ENCODE data around the gene KIF13A. TPM values are rescaled to one million over a fixed set of nuclear protein-coding genes. Genes with fewer than 3 reads are reported as not detected.
A peak's percentile ranks its signal among the peaks of the same experiment; 100 is the strongest.

KIF13A gene
- polyA plus RNA-seq, 1 experiment = 57.7 TPM

DNA sequence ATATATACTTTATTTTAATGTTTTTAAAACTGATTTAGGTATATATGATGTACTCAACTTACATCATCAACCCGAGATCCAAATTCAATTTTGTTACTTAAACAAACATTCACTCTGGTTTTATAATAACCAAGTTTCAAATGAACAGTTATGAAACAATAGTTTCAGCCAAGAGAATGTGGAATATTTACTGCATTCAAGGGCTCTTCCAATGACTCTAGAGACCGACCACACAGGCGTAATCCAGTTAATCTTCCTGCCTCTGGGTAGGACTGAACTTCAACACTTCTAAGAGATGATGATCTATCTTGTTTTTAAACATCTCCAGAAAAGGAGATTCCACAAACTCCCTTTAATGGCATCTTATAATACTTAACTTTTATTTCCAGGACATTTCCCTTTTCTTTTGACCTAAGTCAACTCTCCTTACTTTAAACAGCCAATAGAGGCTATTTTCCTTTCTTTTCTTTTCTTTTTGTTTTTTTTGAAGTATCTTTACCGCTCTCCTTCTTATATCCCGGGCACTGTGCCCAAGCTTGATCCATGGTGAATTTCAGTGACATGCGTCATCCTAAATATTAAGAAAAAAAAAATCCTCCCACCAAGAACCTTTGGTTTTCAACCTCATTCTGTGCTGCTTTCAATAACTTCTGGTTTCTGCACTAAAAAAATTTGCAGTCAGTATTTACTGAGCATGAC is 110.1 kb downstream of the KIF13A start:
- Histone ChIP-seq H3K27me3 (ENCODE audit: control insufficient read depth, insufficient read depth, low read length) (no peaks in the 10 kb centered on the region), H3K9me3 (ENCODE audit: control insufficient read depth, insufficient read depth, low read length) (no peaks in the 10 kb centered on the region), H3K27ac (ENCODE audit: low read depth, low read length) (peak overlapping the region; percentile 47), H3K4me3 (ENCODE audit: low read depth, low read length) (no peak overlapping the region)
- POLR2A ChIA-PET = no interaction called here
- TF ChIP-seq, protein P1, sequence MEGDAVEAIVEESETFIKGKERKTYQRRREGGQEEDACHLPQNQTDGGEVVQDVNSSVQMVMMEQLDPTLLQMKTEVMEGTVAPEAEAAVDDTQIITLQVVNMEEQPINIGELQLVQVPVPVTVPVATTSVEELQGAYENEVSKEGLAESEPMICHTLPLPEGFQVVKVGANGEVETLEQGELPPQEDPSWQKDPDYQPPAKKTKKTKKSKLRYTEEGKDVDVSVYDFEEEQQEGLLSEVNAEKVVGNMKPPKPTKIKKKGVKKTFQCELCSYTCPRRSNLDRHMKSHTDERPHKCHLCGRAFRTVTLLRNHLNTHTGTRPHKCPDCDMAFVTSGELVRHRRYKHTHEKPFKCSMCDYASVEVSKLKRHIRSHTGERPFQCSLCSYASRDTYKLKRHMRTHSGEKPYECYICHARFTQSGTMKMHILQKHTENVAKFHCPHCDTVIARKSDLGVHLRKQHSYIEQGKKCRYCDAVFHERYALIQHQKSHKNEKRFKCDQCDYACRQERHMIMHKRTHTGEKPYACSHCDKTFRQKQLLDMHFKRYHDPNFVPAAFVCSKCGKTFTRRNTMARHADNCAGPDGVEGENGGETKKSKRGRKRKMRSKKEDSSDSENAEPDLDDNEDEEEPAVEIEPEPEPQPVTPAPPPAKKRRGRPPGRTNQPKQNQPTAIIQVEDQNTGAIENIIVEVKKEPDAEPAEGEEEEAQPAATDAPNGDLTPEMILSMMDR (IDR thresholded peaks at IDR 0.05; ENCODE audit: low read depth, low read length) = no peak
- peak; percentile 44 for DNase-seq (ENCODE audit: low read depth, low spot score)
- CTCF ChIA-PET = no interaction called here

DNA sequence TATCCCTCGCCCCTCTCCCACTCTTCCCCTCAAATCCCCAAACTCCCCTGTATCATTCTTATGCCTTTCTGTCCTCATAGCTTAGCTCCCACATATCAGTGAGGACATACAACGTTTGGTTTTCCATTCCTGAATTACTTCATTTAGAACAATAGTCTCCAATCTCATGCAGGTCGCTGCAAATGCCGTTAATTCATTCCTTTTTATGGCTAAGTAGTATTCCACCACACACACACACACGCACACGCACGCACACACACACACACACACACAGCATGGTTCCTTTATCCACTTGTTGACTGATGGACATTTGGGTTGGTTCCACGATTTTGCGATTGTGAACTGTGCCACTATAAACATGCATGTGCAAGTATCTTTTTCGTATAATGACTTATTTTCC is 112.7 kb downstream of the KIF13A start:
- TF ChIP-seq, protein P1 (IDR thresholded peaks at IDR 0.05; ENCODE audit: low read depth, low read length) = no peak
- Histone ChIP-seq H3K9me3 (ENCODE audit: control insufficient read depth, insufficient read depth, low read length) (no peaks in the 10 kb centered on the region), H3K4me3 (ENCODE audit: low read depth, low read length) (no peak overlapping the region), H3K27me3 (ENCODE audit: control insufficient read depth, insufficient read depth, low read length) (no peaks in the 10 kb centered on the region), H3K27ac (ENCODE audit: low read depth, low read length) (no peak overlapping the region)
- DNase-seq (ENCODE audit: low read depth, low spot score) = no peak
- CTCF ChIA-PET = no interaction called here
- POLR2A ChIA-PET = interaction anchor here (0.5 kb wide), 1 partner anchor 364 kb away, joined by 3 read pairs; no protein-coding TSS in a partner anchor

DNA sequence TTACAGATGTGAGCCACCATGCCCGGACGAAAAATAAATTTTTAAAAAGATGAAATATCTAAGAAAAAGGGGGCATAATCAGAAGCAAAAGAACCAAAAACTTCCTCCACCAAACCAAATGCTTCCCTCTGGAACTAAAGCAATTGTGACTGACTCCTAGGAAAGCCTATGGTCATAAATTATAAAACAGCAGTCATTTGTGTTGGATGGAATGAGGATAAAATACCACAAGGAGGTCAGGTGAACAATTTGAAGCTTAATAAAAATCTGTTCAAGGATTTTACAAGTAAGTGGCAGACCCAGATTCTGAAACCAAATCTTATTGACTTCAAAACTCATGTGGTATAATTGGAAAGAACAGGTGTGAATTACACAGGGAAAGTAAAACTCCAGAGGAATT is 114.5 kb downstream of the KIF13A start:
- Histone ChIP-seq H3K4me3 (ENCODE audit: low read depth, low read length) (no peak overlapping the region), H3K27ac (ENCODE audit: low read depth, low read length) (no peak overlapping the region), H3K27me3 (ENCODE audit: control insufficient read depth, insufficient read depth, low read length) (no peaks in the 10 kb centered on the region), H3K9me3 (ENCODE audit: control insufficient read depth, insufficient read depth, low read length) (no peaks in the 10 kb centered on the region)
- no peak for DNase-seq (ENCODE audit: low read depth, low spot score)
- CTCF ChIA-PET = no interaction called here
- POLR2A ChIA-PET = no interaction called here
- TF ChIP-seq, protein P1 (IDR thresholded peaks at IDR 0.05; ENCODE audit: low read depth, low read length) = no peak

DNA sequence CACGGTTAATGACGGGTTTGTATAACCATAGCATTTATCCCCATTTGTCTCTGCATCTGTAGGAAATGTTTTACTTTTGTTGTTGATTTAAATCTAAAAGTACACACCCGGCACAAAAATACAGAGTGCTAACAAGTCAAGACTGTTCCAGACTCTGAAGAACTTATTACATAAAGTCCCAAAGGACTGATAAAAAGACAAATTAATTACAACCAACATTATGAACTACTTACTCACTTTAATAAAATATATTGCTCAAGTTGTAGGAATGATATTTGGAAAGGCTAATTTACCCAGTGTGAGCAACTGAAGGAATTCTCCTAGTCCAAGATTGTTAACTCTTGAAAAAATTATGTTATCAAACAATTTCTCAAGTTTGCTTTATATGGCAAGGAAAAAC is 115.6 kb downstream of the KIF13A start:
- TF ChIP-seq, protein P1 (IDR thresholded peaks at IDR 0.05; ENCODE audit: low read depth, low read length) = no peak
- POLR2A ChIA-PET = no interaction called here
- no peak overlapping the region for H3K27ac ChIP-seq (ENCODE audit: low read depth, low read length)
- no peaks in the 10 kb centered on the region for H3K9me3 ChIP-seq (ENCODE audit: control insufficient read depth, insufficient read depth, low read length)
- CTCF ChIA-PET = no interaction called here
- H3K4me3 ChIP-seq (ENCODE audit: low read depth, low read length) = no peak overlapping the region
- no peak for DNase-seq (ENCODE audit: low read depth, low spot score)
- no peaks in the 10 kb centered on the region for H3K27me3 ChIP-seq (ENCODE audit: control insufficient read depth, insufficient read depth, low read length)

DNA sequence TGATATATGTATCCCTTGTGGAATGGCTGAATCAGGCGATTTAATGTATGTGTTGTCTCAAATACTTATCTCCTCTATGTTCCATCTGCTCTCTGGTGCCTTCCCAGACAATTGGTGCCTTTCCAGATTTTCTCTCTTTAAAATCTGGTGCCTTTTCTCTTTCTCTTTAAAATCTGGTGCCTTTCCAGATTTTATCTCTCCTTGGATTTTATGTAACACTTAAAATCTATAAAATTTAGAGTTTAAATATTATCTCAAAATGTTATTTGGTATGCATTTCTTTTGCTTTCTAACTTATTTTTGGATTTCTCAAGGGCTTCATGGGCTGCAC is 116.3 kb downstream of the KIF13A start:
- POLR2A ChIA-PET = no interaction called here
- no peaks in the 10 kb centered on the region for H3K9me3 ChIP-seq (ENCODE audit: control insufficient read depth, insufficient read depth, low read length)
- H3K4me3 ChIP-seq (ENCODE audit: low read depth, low read length) = no peak overlapping the region
- H3K27me3 ChIP-seq (ENCODE audit: control insufficient read depth, insufficient read depth, low read length) = no peaks in the 10 kb centered on the region
- H3K27ac ChIP-seq (ENCODE audit: low read depth, low read length) = no peak overlapping the region
- CTCF ChIA-PET = no interaction called here
- TF ChIP-seq, protein P1 (IDR thresholded peaks at IDR 0.05; ENCODE audit: low read depth, low read length) = no peak
- no peak for DNase-seq (ENCODE audit: low read depth, low spot score)
